K562 (cell line): ENCODE results near the gene CHERP. TPM values are rescaled to one million over a fixed set of nuclear protein-coding genes. Genes with fewer than 3 reads are reported as not detected.

Experiments used
- ATF1 ChIP-seq, 2 experiments: fragments of 450-650 bp in 1 of 2; IDR thresholded peaks; 2 replicates each; pipeline ENCODE4 v1.6.1; 2016; ENCODE audit warnings: missing compliant biosample characterization in 1 of 2, missing genetic modification characterization in 1 of 2
- CXXC5 ChIP-seq: fragments of 250-450 bp; sonication (Bioruptor Pico); IDR thresholded peaks from 2 replicates; pipeline ENCODE4 v1.8.0; 2022; ENCODE audit warnings: inconsistent platforms, mild to moderate bottlenecking, moderate library complexity
- EGR1 ChIP-seq: fragments of 450-650 bp; conservative IDR thresholded peaks from 2 replicates; pipeline ENCODE4 v1.6.1; 2017; ENCODE audit warnings: mild to moderate bottlenecking
- ETV1 ChIP-seq: fragments of 450-650 bp; conservative IDR thresholded peaks from 2 replicates; pipeline ENCODE4 v1.6.1; 2016; ENCODE audit warnings: missing genetic modification characterization, control low read depth, low read depth, missing compliant biosample characterization
- GABPA ChIP-seq: fragments of 200-800 bp; sonication (Bioruptor generic); conservative IDR thresholded peaks from 2 replicates; pipeline ENCODE4 v1.6.1; 2016; ENCODE audit warnings: low read depth, missing genetic modification characterization, missing compliant biosample characterization
- HIVEP1 ChIP-seq: fragments of 250-450 bp; sonication (Bioruptor Pico); IDR thresholded peaks from 2 replicates; pipeline ENCODE4 v1.4.0; 2020; ENCODE audit warnings: mild to moderate bottlenecking
- KDM5B ChIP-seq: fragments of 200-600 bp; sonication (generic); IDR thresholded peaks from 2 replicates; pipeline ENCODE4 v1.6.1; 2012; ENCODE audit warnings: low read depth, mild to moderate bottlenecking, moderate library complexity, low read length, control low read depth, inconsistent platforms; ENCODE audit not compliant: insufficient replicate concordance
- NCOA6 ChIP-seq: fragments of 450-650 bp; IDR thresholded peaks from 2 replicates; pipeline ENCODE4 v1.6.1; 2017; ENCODE audit warnings: mild to moderate bottlenecking
- POLR2AphosphoS2 ChIP-seq: IDR thresholded peaks from 2 replicates; pipeline ENCODE4 v1.6.1; 2012; ENCODE audit warnings: low read length, improper control_type of control experiment
- RUNX1 ChIP-seq: sonication (generic); IDR thresholded peaks from 2 replicates; pipeline ENCODE4 v1.6.1; 2016; ENCODE audit warnings: antibody characterized with exemption, low read depth
- ZFP36 ChIP-seq: fragments of 150-350 bp; IDR thresholded peaks from 2 replicates; pipeline ENCODE4 v1.6.1; 2018; ENCODE audit warnings: low read length, low read depth; ENCODE audit not compliant: partially characterized antibody
- ZNF124 ChIP-seq: sonication (generic); formaldehyde crosslinking; IDR thresholded peaks from 2 replicates; pipeline ENCODE4 v1.8.1; 2022; ENCODE audit warnings: missing genetic modification reagents
- ZNF146 ChIP-seq: IDR thresholded peaks from one replicate; pipeline ENCODE4 v1.6.1; 2018; ENCODE audit warnings: missing compliant biosample characterization; ENCODE audit not compliant: unreplicated experiment
- ZNF431 ChIP-seq: sonication (generic); formaldehyde crosslinking; IDR thresholded peaks from 2 replicates; pipeline ENCODE4 v1.8.0; 2022; ENCODE audit warnings: mild to moderate bottlenecking, missing genetic modification reagents
- ZNF717 ChIP-seq: fragments of 250-450 bp; sonication (Bioruptor Pico); IDR thresholded peaks from 2 replicates; pipeline ENCODE4 v1.5.0; 2021
- polyA plus RNA-seq, 8 experiments: library from polyadenylated mRNA; depleted of rRNA in 4 of 8; stranded (reverse) in 5 of 8; unstranded in 3 of 8; fragments of >200 nt; fragmentation: Nextera tagmentation in 2 of 8; fragmentation: Illumina TruSeq in 1 of 8; extraction: Ambion mirVana in 2 of 8; extraction: Trizol in 1 of 8; gene quantifications; 2 replicates each; pipeline versions ENCODE4 v1.2.1 to v1.2.3, GENCODE V29; 2011 to 2014; ENCODE audit warnings: inconsistent platforms in 1 of 8, missing spikeins in 1 of 8
- total RNA-seq, 7 experiments: library from RNA; depleted of rRNA in 6 of 7; stranded (reverse); fragments of >200 nt in 6 of 7; fragmentation: Illumina TruSeq in 2 of 7; extraction: Trizol in 2 of 7; gene quantifications; 2 replicates each; pipeline versions ENCODE4 v1.2.1 to v1.2.3, GENCODE V29; 2011 to 2021; ENCODE audit warnings: low replicate concordance in 1 of 7
- TF ChIP-seq, protein P1 (sequence below): fragments of 450-650 bp; IDR thresholded peaks from 2 replicates; pipeline ENCODE4 v1.6.1; 2016; ENCODE audit warnings: antibody characterized with exemption
- TF ChIP-seq, protein P2 (sequence below), 2 experiments: fragments of 450-650 bp; IDR thresholded peaks; 2 replicates each; pipeline ENCODE4 v1.6.1; 2016
- TF ChIP-seq, protein P3 (sequence below): conservative IDR thresholded peaks from 2 replicates; pipeline ENCODE4 v1.6.1; 2011; ENCODE audit warnings: low read depth, mild to moderate bottlenecking, low read length; ENCODE audit not compliant: control insufficient read depth
- TF ChIP-seq, protein P4 (sequence below): fragments of 450-650 bp; formaldehyde crosslinking; IDR thresholded peaks from 2 replicates; pipeline ENCODE4 v1.4.0; 2020; ENCODE audit warnings: mild to moderate bottlenecking, moderate library complexity
- TF ChIP-seq, protein P5 (sequence below): sonication (generic); formaldehyde crosslinking; IDR thresholded peaks from 2 replicates; pipeline ENCODE4 v1.8.0; 2023; ENCODE audit warnings: mild to moderate bottlenecking, missing genetic modification reagents

CHERP gene
- total and polyA plus RNA-seq, 9 of the 15 experiments (the other 6 are each of a cell fraction or from before 2014, with no cell fraction given), result 0.60 to 85.1 (median 7.8) TPM

DNA sequence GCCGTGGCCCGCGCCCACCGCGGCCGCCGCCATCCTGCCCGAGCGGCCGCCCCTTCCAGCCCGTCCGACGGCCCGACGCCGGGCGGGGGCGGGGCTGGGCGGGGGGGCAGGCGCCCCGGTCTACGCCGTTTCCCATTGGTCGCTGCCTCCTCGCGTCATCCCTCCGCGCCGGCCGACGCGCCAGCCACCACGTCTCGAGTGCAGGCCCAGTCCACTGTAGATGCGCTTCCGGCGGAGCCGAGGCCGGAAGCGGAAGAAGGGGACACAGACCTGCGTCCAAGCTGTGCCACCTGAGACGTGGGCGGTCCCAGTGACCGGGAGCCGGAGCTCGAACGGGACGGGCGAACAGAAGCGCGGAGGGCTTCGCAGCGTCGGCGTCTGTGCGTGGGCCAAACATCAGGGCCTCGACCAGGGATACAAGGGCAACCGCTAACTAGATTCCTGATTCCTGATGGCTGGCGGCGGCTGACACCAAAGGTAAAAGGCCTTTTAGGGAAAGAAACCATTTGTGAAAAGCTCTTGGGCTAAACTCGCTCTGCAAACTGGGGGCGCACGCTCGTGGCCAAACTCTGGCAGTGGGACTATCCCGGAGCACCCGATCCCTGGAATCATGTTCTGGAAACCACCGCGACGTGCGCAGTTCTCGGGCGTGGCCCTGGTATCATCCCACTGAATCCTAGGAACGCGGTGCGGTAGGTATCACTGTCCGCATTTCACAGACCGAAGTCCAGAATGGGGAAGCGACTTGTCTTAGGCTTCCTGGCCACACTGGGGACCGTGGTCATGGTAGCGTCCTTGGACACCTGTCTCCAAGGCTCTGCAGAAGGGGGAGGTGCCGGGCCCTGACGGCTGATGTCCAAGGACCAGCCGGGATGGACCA is 30.3 kb upstream of the CHERP start, which contains the start of gene SLC35E1 (continued):
- TF ChIP-seq, protein P1, sequence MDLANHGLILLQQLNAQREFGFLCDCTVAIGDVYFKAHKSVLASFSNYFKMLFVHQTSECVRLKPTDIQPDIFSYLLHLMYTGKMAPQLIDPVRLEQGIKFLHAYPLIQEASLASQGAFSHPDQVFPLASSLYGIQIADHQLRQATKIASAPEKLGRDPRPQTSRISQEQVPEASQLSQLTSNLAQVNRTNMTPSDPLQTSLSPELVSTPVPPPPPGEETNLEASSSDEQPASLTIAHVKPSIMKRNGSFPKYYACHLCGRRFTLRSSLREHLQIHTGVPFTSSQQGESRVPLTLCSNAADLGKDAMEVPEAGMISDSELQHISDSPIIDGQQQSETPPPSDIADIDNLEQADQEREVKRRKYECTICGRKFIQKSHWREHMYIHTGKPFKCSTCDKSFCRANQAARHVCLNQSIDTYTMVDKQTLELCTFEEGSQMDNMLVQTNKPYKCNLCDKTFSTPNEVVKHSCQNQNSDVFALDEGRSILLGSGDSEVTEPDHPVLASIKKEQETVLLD, result no peak
- TF ChIP-seq ATF1 (CRISPR knock-in tag; IDR thresholded peaks at IDR 0.05) (peak; percentile 99), ATF1 (tag; IDR thresholded peaks at IDR 0.05) (peak; percentile 98), ZNF124 (CRISPR knock-in tag) (no peak), GABPA (peak; percentile 98), ZNF717 (CRISPR knock-in tag) (no peak), CXXC5 (peak; percentile 80), ETV1 (tag) (peak; percentile 93), KDM5B (peak; percentile 91), EGR1 (peak; percentile 95), ZNF431 (no peak), POLR2AphosphoS2 (no peak), NCOA6 (no peak), ZNF146 (no peak), HIVEP1 (no peak), ZFP36 (peak; percentile 84), RUNX1 (peak; percentile 65; the same call in 1 of the 2 replicates)
- TF ChIP-seq, protein P2, sequence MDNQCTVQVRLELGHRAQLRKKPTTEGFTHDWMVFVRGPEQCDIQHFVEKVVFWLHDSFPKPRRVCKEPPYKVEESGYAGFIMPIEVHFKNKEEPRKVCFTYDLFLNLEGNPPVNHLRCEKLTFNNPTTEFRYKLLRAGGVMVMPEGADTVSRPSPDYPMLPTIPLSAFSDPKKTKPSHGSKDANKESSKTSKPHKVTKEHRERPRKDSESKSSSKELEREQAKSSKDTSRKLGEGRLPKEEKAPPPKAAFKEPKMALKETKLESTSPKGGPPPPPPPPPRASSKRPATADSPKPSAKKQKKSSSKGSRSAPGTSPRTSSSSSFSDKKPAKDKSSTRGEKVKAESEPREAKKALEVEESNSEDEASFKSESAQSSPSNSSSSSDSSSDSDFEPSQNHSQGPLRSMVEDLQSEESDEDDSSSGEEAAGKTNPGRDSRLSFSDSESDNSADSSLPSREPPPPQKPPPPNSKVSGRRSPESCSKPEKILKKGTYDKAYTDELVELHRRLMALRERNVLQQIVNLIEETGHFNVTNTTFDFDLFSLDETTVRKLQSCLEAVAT (IDR thresholded peaks at IDR 0.05), result peak in 1 of 2 experiments; percentile 85; a peak in 2 of 4 replicates
- TF ChIP-seq, protein P3, sequence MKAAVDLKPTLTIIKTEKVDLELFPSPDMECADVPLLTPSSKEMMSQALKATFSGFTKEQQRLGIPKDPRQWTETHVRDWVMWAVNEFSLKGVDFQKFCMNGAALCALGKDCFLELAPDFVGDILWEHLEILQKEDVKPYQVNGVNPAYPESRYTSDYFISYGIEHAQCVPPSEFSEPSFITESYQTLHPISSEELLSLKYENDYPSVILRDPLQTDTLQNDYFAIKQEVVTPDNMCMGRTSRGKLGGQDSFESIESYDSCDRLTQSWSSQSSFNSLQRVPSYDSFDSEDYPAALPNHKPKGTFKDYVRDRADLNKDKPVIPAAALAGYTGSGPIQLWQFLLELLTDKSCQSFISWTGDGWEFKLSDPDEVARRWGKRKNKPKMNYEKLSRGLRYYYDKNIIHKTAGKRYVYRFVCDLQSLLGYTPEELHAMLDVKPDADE, result peak; percentile 71
- TF ChIP-seq, protein P4, sequence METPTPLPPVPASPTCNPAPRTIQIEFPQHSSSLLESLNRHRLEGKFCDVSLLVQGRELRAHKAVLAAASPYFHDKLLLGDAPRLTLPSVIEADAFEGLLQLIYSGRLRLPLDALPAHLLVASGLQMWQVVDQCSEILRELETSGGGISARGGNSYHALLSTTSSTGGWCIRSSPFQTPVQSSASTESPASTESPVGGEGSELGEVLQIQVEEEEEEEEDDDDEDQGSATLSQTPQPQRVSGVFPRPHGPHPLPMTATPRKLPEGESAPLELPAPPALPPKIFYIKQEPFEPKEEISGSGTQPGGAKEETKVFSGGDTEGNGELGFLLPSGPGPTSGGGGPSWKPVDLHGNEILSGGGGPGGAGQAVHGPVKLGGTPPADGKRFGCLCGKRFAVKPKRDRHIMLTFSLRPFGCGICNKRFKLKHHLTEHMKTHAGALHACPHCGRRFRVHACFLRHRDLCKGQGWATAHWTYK (CRISPR knock-in tag), result no peak
- TF ChIP-seq, protein P5, sequence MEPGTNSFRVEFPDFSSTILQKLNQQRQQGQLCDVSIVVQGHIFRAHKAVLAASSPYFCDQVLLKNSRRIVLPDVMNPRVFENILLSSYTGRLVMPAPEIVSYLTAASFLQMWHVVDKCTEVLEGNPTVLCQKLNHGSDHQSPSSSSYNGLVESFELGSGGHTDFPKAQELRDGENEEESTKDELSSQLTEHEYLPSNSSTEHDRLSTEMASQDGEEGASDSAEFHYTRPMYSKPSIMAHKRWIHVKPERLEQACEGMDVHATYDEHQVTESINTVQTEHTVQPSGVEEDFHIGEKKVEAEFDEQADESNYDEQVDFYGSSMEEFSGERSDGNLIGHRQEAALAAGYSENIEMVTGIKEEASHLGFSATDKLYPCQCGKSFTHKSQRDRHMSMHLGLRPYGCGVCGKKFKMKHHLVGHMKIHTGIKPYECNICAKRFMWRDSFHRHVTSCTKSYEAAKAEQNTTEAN, result no peak
